ENCODE data around the gene EVA1A.

- TF ChIP-seq YY1 (IDR thresholded peaks at IDR 0.05; ENCODE audit: insufficient read depth, insufficient read length) (no peak), SUZ12 (IDR thresholded peaks at IDR 0.05; ENCODE audit: extremely low read depth, insufficient read depth, insufficient read length) (no peak), ZNF274 (IDR thresholded peaks at IDR 0.05; ENCODE audit: low read depth, low read length) (no peak)
These were observed 37.2 kb upstream of the EVA1A start for GRCh38 chr2:75597949-75598348.

All from NT2/D1 (cell line).